IPS DF 6.9 (cell line): ENCODE results near the gene ZP2.
"Not testable (repeated sequence)": the region's sequence is repeated elsewhere in the genome, so short reads cannot be mapped to it uniquely, and the experiment has no call there.

Experiments used
- DNase-seq: peaks from one replicate; pipeline ENCODE4 v3.0.0-alpha.2; 2013; ENCODE audit warnings: low read depth, low spot score
- H3K27ac ChIP-seq: one replicate; pipeline ENCODE4 v1.5.1; 2013; ENCODE audit warnings: low read length, control low read depth
- H3K27me3 ChIP-seq: 2 replicates; pipeline ENCODE4 v1.6.1; 2013; ENCODE audit warnings: mild to moderate bottlenecking, low read length; ENCODE audit not compliant: control insufficient read depth, insufficient read depth
- H3K36me3 ChIP-seq: 2 replicates; pipeline ENCODE4 v1.6.1; 2013; ENCODE audit warnings: low read length; ENCODE audit not compliant: control insufficient read depth, insufficient read depth
- H3K4me1 ChIP-seq: 2 replicates; pipeline ENCODE4 v1.6.1; 2013; ENCODE audit warnings: low read length; ENCODE audit not compliant: control insufficient read depth, insufficient read depth
- H3K4me3 ChIP-seq: 2 replicates; pipeline ENCODE4 v1.5.1; 2013; ENCODE audit warnings: mild to moderate bottlenecking, low read length
- H3K9me3 ChIP-seq: 2 replicates; pipeline ENCODE4 v1.6.1; 2013; ENCODE audit warnings: low read length, inconsistent platforms; ENCODE audit not compliant: control insufficient read depth, insufficient read depth
- WGBS: extraction: QIAGEN DNeasy Blood & Tissue Kit; methylation state at CpG from one replicate; pipeline ENCODE4 v1.1.7; 2013; ENCODE audit warnings: mixed read lengths, missing lambda C conversion rate; ENCODE audit not compliant: insufficient read length, insufficient coverage; 5-methylcytosine and 5-hydroxymethylcytosine counted together

ZP2 gene

GRCh38 chr16:21152160-21153030 lies 59.0 kb downstream of the ZP2 start:
- not testable (repeated sequence) for H3K4me3 ChIP-seq, H3K27me3 ChIP-seq
- WGBS, result no CpG with 5 or more reads among the region's 51 CpGs

GRCh38 chr16:21150375-21151001 lies 60.9 kb downstream of the ZP2 start, which contains the start of gene DNAH3:
Gene DNAH3, minus strand, starts transcription at chr16:21150846. Its CDS starts 527 bp downstream, at chr16:21150319.
- no peak for DNase-seq
- no peak within 1 kb of the TSS for H3K27ac ChIP-seq
- no CpG with 5 or more reads among the region's 8 CpGs for WGBS

More at GRCh38 chr16:21152160-21153030, 59.0 kb downstream of the ZP2 start:
- DNase-seq, H3K27ac ChIP-seq, H3K4me1 ChIP-seq, H3K36me3 ChIP-seq, H3K9me3 ChIP-seq: not testable (repeated sequence)

More at GRCh38 chr16:21150375-21151001, 60.9 kb downstream of the ZP2 start, which contains the start of gene DNAH3:
- no peak within 1 kb of the TSS for H3K4me3 ChIP-seq
- H3K9me3 ChIP-seq, result no peaks in the 10 kb centered on the region
- no peaks in the 10 kb centered on the region for H3K27me3 ChIP-seq
- no peaks in the 10 kb centered on the region for H3K36me3 ChIP-seq
- H3K4me1 ChIP-seq, result no peaks in the 10 kb centered on the region
